Endodermal cell (in vitro differentiated cells): ENCODE data around the gene AGTPBP1. TPM values are rescaled to one million over a fixed set of nuclear protein-coding genes. Genes with fewer than 3 reads are reported as not detected.
A peak's percentile ranks its signal among the peaks of the same experiment; 100 is the strongest.

Source experiments
- DNase-seq: peaks from one replicate; pipeline ENCODE4 v3.0.0-alpha.2; 2017
- H3K27ac ChIP-seq: 2 replicates; pipeline ENCODE4 v1.5.1; 2013; ENCODE audit warnings: mild to moderate bottlenecking, low read depth, low read length, moderate library complexity
- H3K27me3 ChIP-seq: 2 replicates; pipeline ENCODE4 v1.6.1; 2013; ENCODE audit warnings: mild to moderate bottlenecking, low read length, moderate library complexity; ENCODE audit not compliant: insufficient read depth, control insufficient read depth, poor library complexity, severe bottlenecking
- H3K36me3 ChIP-seq: 2 replicates; pipeline ENCODE4 v1.7.0; 2013; ENCODE audit warnings: mild to moderate bottlenecking, low read length, moderate library complexity; ENCODE audit not compliant: control insufficient read depth, insufficient read depth
- H3K4me1 ChIP-seq: one replicate; pipeline ENCODE4 v1.7.0; 2013; ENCODE audit warnings: low read length; ENCODE audit not compliant: control insufficient read depth, insufficient read depth
- H3K4me3 ChIP-seq: 2 replicates; pipeline ENCODE4 v1.5.1; 2013; ENCODE audit warnings: mild to moderate bottlenecking, low read length, moderate library complexity
- H3K9ac ChIP-seq: 2 replicates; pipeline ENCODE4 v1.6.1; 2013; ENCODE audit warnings: mild to moderate bottlenecking, low read length, moderate library complexity; ENCODE audit not compliant: poor library complexity, severe bottlenecking; ENCODE audit errors: extremely low read depth
- H3K9me3 ChIP-seq: 2 replicates; pipeline ENCODE4 v1.6.1; 2013; ENCODE audit warnings: mild to moderate bottlenecking, low read length, moderate library complexity; ENCODE audit not compliant: control insufficient read depth
- H3K27ac Mint-ChIP-seq: 2 replicates; pipeline ENCODE4 v1.8.0; 2020; ENCODE audit warnings: mixed read lengths
- H3K27me3 Mint-ChIP-seq: 2 replicates; pipeline ENCODE4 v1.8.0; 2021; ENCODE audit warnings: mild to moderate bottlenecking, mixed read lengths; ENCODE audit not compliant: insufficient read depth
- H3K36me3 Mint-ChIP-seq: 2 replicates; pipeline ENCODE4 v1.8.0; 2020; ENCODE audit warnings: low read depth, mixed read lengths
- H3K4me1 Mint-ChIP-seq: 2 replicates; pipeline ENCODE4 v1.8.0; 2020; ENCODE audit warnings: mixed read lengths
- H3K4me3 Mint-ChIP-seq: 2 replicates; pipeline ENCODE4 v1.8.0; 2020; ENCODE audit warnings: mild to moderate bottlenecking, moderate library complexity, mixed read lengths
- H3K9me3 Mint-ChIP-seq: 2 replicates; pipeline ENCODE4 v1.8.0; 2020; ENCODE audit warnings: mild to moderate bottlenecking, mixed read lengths
- CTCF ChIP-seq: fragments of 200-600 bp; sonication (generic); conservative IDR thresholded peaks from 2 replicates; pipeline ENCODE4 v1.5.0; 2021; ENCODE audit warnings: antibody characterized with exemption, mild to moderate bottlenecking
- WGBS, 2 experiments: methylation state at CpG; one replicate each; pipeline versions ENCODE4 v1.1.5 to v1.1.7; 2013; ENCODE audit warnings: missing lambda C conversion rate in 2 of 2, mixed read lengths in 1 of 2; ENCODE audit not compliant: insufficient coverage in 1 of 2, insufficient read length in 1 of 2; 5-methylcytosine and 5-hydroxymethylcytosine counted together
- total RNA-seq, 2 donors: library from RNA; stranded (reverse); fragmentation: NEBNext Ultra II Directional in 1 of 2; extraction: Animal tissue kit (Norgen Biotek cat#: 25700) in 1 of 2; gene quantifications; 2 replicates in 1 of 2; 3 replicates in 1 of 2; pipeline ENCODE4 v1.2.1, GENCODE V29; 2021

Gene AGTPBP1
- total RNA-seq, 2 donors from 2014 or later: 45.7 to 54.9 TPM

GRCh38 chr9:85569988-85570387 lies 171.8 kb downstream of the AGTPBP1 start:
- Mint-ChIP-seq H3K27ac (no peak overlapping the region), H3K9me3 (peaks cover 18% of the 10 kb centered on the region), H3K27me3 (no peaks in the 10 kb centered on the region), H3K4me3 (no peak overlapping the region), H3K4me1 (no peaks in the 10 kb centered on the region), H3K36me3 (peaks cover 34% of the 10 kb centered on the region)
- no peak for DNase-seq
- WGBS, 2 experiments: 96 to 100% methylated on average over 1 to 2 of the region's 2 CpGs
- H3K36me3 ChIP-seq: peaks cover 5% of the 10 kb centered on the region
- H3K4me3 ChIP-seq: no peak overlapping the region
- TF ChIP-seq CTCF: no peak
- H3K9ac ChIP-seq: no peak overlapping the region
- no peaks in the 10 kb centered on the region for H3K4me1 ChIP-seq
- no peaks in the 10 kb centered on the region for H3K27me3 ChIP-seq
- no peaks in the 10 kb centered on the region for H3K9me3 ChIP-seq
- H3K27ac ChIP-seq: no peak overlapping the region

- Mint-ChIP-seq H3K4me1 (peaks cover 2% of the 10 kb centered on the region), H3K27me3 (no peaks in the 10 kb centered on the region), H3K27ac (no peak overlapping the region), H3K9me3 (no peaks in the 10 kb centered on the region), H3K4me3 (no peak overlapping the region), H3K36me3 (peaks cover 2% of the 10 kb centered on the region)
- WGBS, 2 experiments: 92 to 100% methylated on average over 1 to 3 of the region's 3 CpGs
- Histone ChIP-seq H3K4me1 (no peaks in the 10 kb centered on the region), H3K36me3 (peaks cover 4% of the 10 kb centered on the region), H3K9me3 (no peaks in the 10 kb centered on the region), H3K27ac (no peak overlapping the region), H3K9ac (no peak overlapping the region), H3K27me3 (no peaks in the 10 kb centered on the region), H3K4me3 (no peak overlapping the region)
- no peak for TF ChIP-seq CTCF
- no peak for DNase-seq
These were observed 182.2 kb downstream of the AGTPBP1 start for GRCh38 chr9:85559526-85559925.

DNA sequence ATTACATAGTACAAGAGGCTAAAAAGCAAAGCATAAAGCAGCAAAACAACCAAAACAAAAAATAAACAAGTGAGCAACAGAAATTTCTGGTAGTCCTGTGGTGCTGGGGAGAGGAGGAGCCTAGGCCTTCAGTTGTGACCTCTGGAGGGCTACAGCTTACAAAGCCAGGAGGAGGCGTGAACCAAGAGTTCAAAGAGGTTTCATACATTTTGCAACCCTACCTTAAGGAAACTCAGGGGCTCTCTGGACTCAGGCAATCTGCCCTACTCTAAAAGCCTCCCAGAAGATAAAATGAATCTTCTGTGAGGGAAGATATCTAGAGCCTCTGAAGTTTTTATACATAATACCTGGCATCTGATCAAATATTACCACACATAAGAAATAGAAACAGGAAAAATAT lies 187.4 kb downstream of the AGTPBP1 start:
- no peak overlapping the region for H3K27ac ChIP-seq
- 82% methylated on average over 1 of the region's 1 CpG; no CpG with 5 or more reads in 1 of the 2 experiments for WGBS, 2 experiments
- peaks cover 5% of the 10 kb centered on the region for H3K36me3 ChIP-seq
- Mint-ChIP-seq H3K4me3 (no peak overlapping the region), H3K36me3 (no peaks in the 10 kb centered on the region), H3K4me1 (no peaks in the 10 kb centered on the region), H3K9me3 (no peaks in the 10 kb centered on the region), H3K27ac (peak overlapping the region; percentile 27), H3K27me3 (no peaks in the 10 kb centered on the region)
- H3K4me3 ChIP-seq: no peak overlapping the region
- H3K4me1 ChIP-seq: no peaks in the 10 kb centered on the region
- no peaks in the 10 kb centered on the region for H3K27me3 ChIP-seq
- H3K9me3 ChIP-seq: no peaks in the 10 kb centered on the region
- TF ChIP-seq CTCF: no peak
- no peak overlapping the region for H3K9ac ChIP-seq
- no peak for DNase-seq
